Activated T-cell treated with anti-CD3 and anti-CD28 coated beads for 4 hours (primary cell): ENCODE data around the gene TAS2R42.

Source experiments
- DNase-seq: peaks from one replicate; pipeline ENCODE4 v3.0.0-alpha.2; 2020

TAS2R42 gene

DNA sequence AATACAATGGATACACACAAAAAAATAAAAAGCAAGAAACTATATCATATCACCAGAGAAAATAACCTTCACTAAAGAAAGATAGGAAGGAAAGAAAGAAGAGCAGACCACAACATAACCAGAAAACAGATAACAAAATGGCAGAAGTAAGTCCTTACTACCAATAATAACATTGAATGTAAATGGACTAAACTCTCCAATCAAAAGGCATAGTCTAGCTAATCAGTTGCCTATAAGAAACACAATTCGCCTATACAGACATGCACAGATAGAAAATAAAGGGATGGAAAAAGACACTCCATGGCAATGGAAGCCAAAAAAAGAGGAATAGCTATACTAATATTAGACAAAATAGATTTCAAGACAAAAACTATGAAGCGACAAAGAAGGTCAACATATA lies 43.4 kb downstream of the TAS2R42 start:
- no peak for DNase-seq

DNA sequence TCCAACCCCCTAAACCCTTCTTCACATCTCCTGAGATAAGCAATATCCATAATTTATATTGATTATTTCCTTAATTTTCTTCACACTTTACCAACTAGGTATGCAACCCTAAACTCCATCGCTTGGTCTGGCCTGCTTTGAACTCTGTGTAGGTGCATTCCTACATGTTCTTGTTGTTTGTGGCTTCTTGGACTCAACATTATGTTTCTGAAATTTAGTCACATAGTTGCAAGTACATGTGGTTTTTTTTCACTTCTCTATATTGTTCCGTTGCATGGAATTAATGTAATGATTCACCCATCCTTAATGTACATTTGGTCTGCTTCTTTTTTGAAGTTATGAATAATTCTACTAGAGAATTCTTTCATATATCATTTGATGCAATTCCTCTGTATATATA lies 50.7 kb downstream of the TAS2R42 start:
- no peak for DNase-seq
